HepG2 (cell line): ENCODE data around the gene IRS1. TPM values are rescaled to one million over a fixed set of nuclear protein-coding genes. Genes with fewer than 3 reads are reported as not detected.

Source experiments
- BCL3 ChIP-seq: sonication (generic); formaldehyde crosslinking; IDR thresholded peaks from 2 replicates; pipeline ENCODE4 v1.5.1; 2020; ENCODE audit warnings: mild to moderate bottlenecking, missing genetic modification reagents, moderate library complexity
- CHD4 ChIP-seq: fragments of 200-600 bp; sonication (generic); IDR thresholded peaks from 2 replicates; pipeline ENCODE4 v1.7.0; 2017; ENCODE audit warnings: mild to moderate bottlenecking, low read length, borderline replicate concordance
- HNRNPLL ChIP-seq: fragments of 200-400 bp; formaldehyde crosslinking; IDR thresholded peaks from 2 replicates; pipeline ENCODE4 v1.6.1; 2017; ENCODE audit warnings: mild to moderate bottlenecking, low read depth, low read length; ENCODE audit not compliant: poor library complexity, severe bottlenecking
- HOXA7 ChIP-seq: sonication (generic); formaldehyde crosslinking; IDR thresholded peaks from 2 replicates; pipeline ENCODE4 v1.8.1; 2022; ENCODE audit warnings: mild to moderate bottlenecking, missing genetic modification reagents, moderate library complexity
- IRX3 ChIP-seq: sonication (generic); formaldehyde crosslinking; IDR thresholded peaks from 2 replicates; pipeline ENCODE4 v1.8.1; 2023; ENCODE audit warnings: mild to moderate bottlenecking, low read depth, missing genetic modification reagents, borderline replicate concordance
- KAT2B ChIP-seq: fragments of 150-350 bp; IDR thresholded peaks from 2 replicates; pipeline ENCODE4 v1.6.1; 2014; ENCODE audit warnings: low read depth, low read length, borderline replicate concordance
- NFKB2 ChIP-seq: sonication (generic); formaldehyde crosslinking; IDR thresholded peaks from 2 replicates; pipeline ENCODE4 v1.4.0; 2020; ENCODE audit warnings: missing genetic modification reagents, borderline replicate concordance
- NKX3-1 ChIP-seq: sonication (generic); formaldehyde crosslinking; IDR thresholded peaks from 2 replicates; pipeline ENCODE4 v1.5.0; 2020; ENCODE audit warnings: missing genetic modification reagents
- NR3C1 ChIP-seq: sonication (generic); formaldehyde crosslinking; IDR thresholded peaks from 2 replicates; pipeline ENCODE4 v1.4.0; 2020; ENCODE audit warnings: missing genetic modification reagents
- PHF8 ChIP-seq: sonication (generic); formaldehyde crosslinking; IDR thresholded peaks from 2 replicates; pipeline ENCODE4 v1.5.0; 2020; ENCODE audit warnings: missing genetic modification reagents
- POLR2AphosphoS5 ChIP-seq: IDR thresholded peaks from 2 replicates; pipeline ENCODE4 v1.6.1; 2012; ENCODE audit warnings: low read depth, low read length
- PRMT3 ChIP-seq: sonication (generic); formaldehyde crosslinking; IDR thresholded peaks from 2 replicates; pipeline ENCODE4 v1.8.1; 2022; ENCODE audit warnings: low read depth, mild to moderate bottlenecking, moderate library complexity, missing genetic modification reagents, borderline replicate concordance
- RFX5 ChIP-seq: IDR thresholded peaks from 2 replicates; pipeline ENCODE4 v1.6.1; 2011; ENCODE audit warnings: low read depth, low read length, improper control_type of control experiment
- SETDB1 ChIP-seq: sonication (generic); formaldehyde crosslinking; IDR thresholded peaks from 2 replicates; pipeline ENCODE4 v1.5.1; 2020; ENCODE audit warnings: missing genetic modification reagents, mild to moderate bottlenecking, borderline replicate concordance
- SRSF9 ChIP-seq: fragments of 200-400 bp; formaldehyde crosslinking; IDR thresholded peaks from 2 replicates; pipeline ENCODE4 v1.6.1; 2018; ENCODE audit warnings: borderline replicate concordance, mild to moderate bottlenecking, low read depth, low read length; ENCODE audit not compliant: insufficient read depth, poor library complexity, severe bottlenecking
- STAT6 ChIP-seq: sonication (generic); formaldehyde crosslinking; IDR thresholded peaks from 2 replicates; pipeline ENCODE4 v1.4.0; 2020; ENCODE audit warnings: missing genetic modification reagents, mild to moderate bottlenecking, borderline replicate concordance
- ZFP41 ChIP-seq: sonication (generic); formaldehyde crosslinking; IDR thresholded peaks from 2 replicates; pipeline ENCODE4 v1.4.0; 2020; ENCODE audit warnings: mild to moderate bottlenecking, missing genetic modification reagents, borderline replicate concordance
- ZNF251 ChIP-seq: sonication (generic); formaldehyde crosslinking; IDR thresholded peaks from 2 replicates; pipeline ENCODE4 v1.9.0; 2021; ENCODE audit warnings: mild to moderate bottlenecking, missing genetic modification reagents
- ZNF34 ChIP-seq: sonication (generic); formaldehyde crosslinking; IDR thresholded peaks from 2 replicates; pipeline ENCODE4 v1.4.0; 2020; ENCODE audit warnings: mild to moderate bottlenecking, missing genetic modification reagents, borderline replicate concordance
- ZNF576 ChIP-seq: sonication (generic); formaldehyde crosslinking; IDR thresholded peaks from 2 replicates; pipeline ENCODE4 v1.4.0; 2020; ENCODE audit warnings: mild to moderate bottlenecking, missing genetic modification reagents
- ZNF710 ChIP-seq: sonication (generic); formaldehyde crosslinking; IDR thresholded peaks from 2 replicates; pipeline ENCODE4 v1.5.0; 2020; ENCODE audit warnings: mild to moderate bottlenecking, missing genetic modification reagents, borderline replicate concordance
- ZSCAN12 ChIP-seq: sonication (generic); formaldehyde crosslinking; IDR thresholded peaks from 2 replicates; pipeline ENCODE4 v1.9.0; 2021; ENCODE audit warnings: mild to moderate bottlenecking, missing genetic modification reagents
- polyA plus RNA-seq, 8 experiments: library from polyadenylated mRNA; depleted of rRNA in 3 of 8; stranded (reverse) in 7 of 8; unstranded in 1 of 8; fragments of >200 nt; fragmentation: Illumina TruSeq in 4 of 8; extraction: Trizol in 4 of 8; gene quantifications; 2 replicates each; pipeline versions ENCODE4 v1.2.1 to v1.2.3, GENCODE V29; 2011 to 2016; ENCODE audit warnings: low read depth in 4 of 8, missing spikeins in 1 of 8, mixed read lengths in 1 of 8; ENCODE audit not compliant: insufficient read depth in 1 of 8
- total RNA-seq, 5 experiments: library from RNA; depleted of rRNA; stranded (reverse); fragments of >200 nt; fragmentation: Illumina TruSeq; extraction: Trizol; gene quantifications; 2 replicates each; pipeline ENCODE4 v1.2.3, GENCODE V29; 2016; ENCODE audit warnings: low read depth in 1 of 5

The IRS1 gene
- total and polyA plus RNA-seq, 2 of the 13 experiments (the other 11 are each of a cell fraction or from before 2014, with no cell fraction given), result 8.7 to 9.0 TPM

- TF ChIP-seq ZNF710, result no peak
- peak; percentile 3; the same call in 1 of the 2 replicates for TF ChIP-seq NFKB2 (CRISPR knock-in tag)
- TF ChIP-seq SRSF9, result no peak
- no peak for TF ChIP-seq NKX3-1 (CRISPR knock-in tag)
- no peak for TF ChIP-seq NR3C1 (CRISPR knock-in tag)
- TF ChIP-seq SETDB1, result no peak
- TF ChIP-seq KAT2B, result no peak
- TF ChIP-seq ZNF576, result peak; percentile 73
- no peak for TF ChIP-seq ZNF251 (CRISPR knock-in tag)
- TF ChIP-seq ZNF34 (CRISPR knock-in tag), result no peak
- TF ChIP-seq POLR2AphosphoS5, result no peak
- no peak for TF ChIP-seq PRMT3 (CRISPR knock-in tag)
- no peak for TF ChIP-seq CHD4
- no peak for TF ChIP-seq HNRNPLL
- TF ChIP-seq STAT6, result no peak
- TF ChIP-seq PHF8 (CRISPR knock-in tag), result no peak
- 0 out of 2 replicates have a peak, but pooled peaks have one; percentile 56 for TF ChIP-seq HOXA7
- no peak for TF ChIP-seq ZSCAN12
- TF ChIP-seq BCL3 (CRISPR knock-in tag), result 0 out of 2 replicates have a peak, but pooled peaks have one; percentile 11
- no peak for TF ChIP-seq ZFP41 (CRISPR knock-in tag)
- no peak for TF ChIP-seq IRX3 (CRISPR knock-in tag)
- TF ChIP-seq RFX5, result no peak
These were observed 2.2 kb downstream of the IRS1 start (continued) for GRCh38 chr2:226797289-226797988.
